AG09319 (cell line): ENCODE measurements around the gene ZCCHC2.

ENCODE experiments used
- DNase-seq: peaks from one replicate; pipeline ENCODE4 v3.0.0-alpha.2; 2010; ENCODE audit warnings: low read depth; ENCODE audit errors: extremely low read depth
- TF ChIP-seq, protein P1 (sequence below): IDR thresholded peaks from 2 replicates; pipeline ENCODE4 v1.5.1; 2011; ENCODE audit warnings: low read depth, mild to moderate bottlenecking, inconsistent platforms, low read length, moderate library complexity

ZCCHC2 gene

DNA sequence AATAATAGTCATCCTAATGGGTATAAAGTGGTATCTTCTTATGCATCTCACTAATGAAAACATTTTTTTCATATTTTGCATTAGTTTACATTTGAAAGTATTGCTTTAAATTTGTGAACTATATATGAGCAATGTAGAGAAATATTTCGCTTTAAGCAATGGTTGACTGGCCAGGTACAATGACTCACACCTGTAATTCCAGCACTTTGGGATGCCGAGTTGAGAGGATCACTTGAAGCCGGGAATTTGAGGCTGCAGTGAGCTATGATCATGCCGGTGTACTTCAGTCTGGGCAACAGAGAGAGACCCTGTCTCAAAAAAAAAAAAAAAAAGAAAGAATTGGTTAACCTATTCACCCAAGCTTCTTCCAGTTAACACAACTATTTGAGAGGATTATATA is 15.1 kb downstream of the ZCCHC2 start:
- TF ChIP-seq, protein P1, sequence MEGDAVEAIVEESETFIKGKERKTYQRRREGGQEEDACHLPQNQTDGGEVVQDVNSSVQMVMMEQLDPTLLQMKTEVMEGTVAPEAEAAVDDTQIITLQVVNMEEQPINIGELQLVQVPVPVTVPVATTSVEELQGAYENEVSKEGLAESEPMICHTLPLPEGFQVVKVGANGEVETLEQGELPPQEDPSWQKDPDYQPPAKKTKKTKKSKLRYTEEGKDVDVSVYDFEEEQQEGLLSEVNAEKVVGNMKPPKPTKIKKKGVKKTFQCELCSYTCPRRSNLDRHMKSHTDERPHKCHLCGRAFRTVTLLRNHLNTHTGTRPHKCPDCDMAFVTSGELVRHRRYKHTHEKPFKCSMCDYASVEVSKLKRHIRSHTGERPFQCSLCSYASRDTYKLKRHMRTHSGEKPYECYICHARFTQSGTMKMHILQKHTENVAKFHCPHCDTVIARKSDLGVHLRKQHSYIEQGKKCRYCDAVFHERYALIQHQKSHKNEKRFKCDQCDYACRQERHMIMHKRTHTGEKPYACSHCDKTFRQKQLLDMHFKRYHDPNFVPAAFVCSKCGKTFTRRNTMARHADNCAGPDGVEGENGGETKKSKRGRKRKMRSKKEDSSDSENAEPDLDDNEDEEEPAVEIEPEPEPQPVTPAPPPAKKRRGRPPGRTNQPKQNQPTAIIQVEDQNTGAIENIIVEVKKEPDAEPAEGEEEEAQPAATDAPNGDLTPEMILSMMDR, result no peak
- DNase-seq, result no peak

DNA sequence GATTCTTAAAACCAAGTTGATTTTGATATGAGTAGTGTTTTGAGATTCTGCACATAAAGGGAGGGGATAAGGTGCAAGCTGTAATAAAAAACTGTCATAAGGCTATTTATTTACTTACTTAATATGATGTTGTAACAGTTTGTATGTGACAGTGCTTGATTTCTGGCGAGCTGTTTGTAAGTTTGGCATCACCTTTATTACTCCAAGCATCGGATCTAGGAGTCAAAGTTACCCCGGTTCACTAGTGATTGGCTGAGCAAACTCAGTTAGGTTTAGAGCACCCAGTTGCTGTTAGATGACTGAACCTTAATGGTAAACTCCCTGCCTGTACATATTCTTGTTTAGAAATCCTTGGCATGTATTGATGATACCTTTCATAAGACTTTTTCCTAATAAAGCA is 16.1 kb downstream of the ZCCHC2 start:
- TF ChIP-seq, protein P1, result no peak
- DNase-seq, result no peak

- TF ChIP-seq, protein P1, result no peak
- DNase-seq, result no peak
These were observed 16.7 kb downstream of the ZCCHC2 start for GRCh38 chr18:62539284-62540165.

GRCh38 chr18:62543021-62543420 is 20.2 kb downstream of the ZCCHC2 start:
- TF ChIP-seq, protein P1, result no peak
- no peak for DNase-seq

DNA sequence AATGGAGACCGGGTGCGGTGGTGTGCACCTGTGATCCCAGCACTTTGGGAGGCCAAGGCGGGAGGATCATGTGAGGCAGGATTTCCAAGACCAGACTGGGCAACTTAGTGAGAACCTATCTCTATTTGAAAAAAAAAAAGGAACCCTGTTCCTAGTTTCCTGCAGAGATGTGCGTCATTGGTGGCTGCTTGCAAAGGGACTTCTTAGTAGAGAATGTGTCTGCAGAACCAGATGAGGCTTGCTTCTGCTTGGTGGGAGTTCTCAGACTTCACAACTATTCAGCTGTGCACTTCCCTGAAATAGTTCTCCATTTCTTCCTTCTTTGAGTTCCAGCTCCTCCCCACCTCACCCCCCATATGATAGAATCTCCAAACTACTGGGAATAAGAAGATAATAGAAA is 22.3 kb downstream of the ZCCHC2 start:
- DNase-seq, result no peak
- TF ChIP-seq, protein P1, result no peak

DNA sequence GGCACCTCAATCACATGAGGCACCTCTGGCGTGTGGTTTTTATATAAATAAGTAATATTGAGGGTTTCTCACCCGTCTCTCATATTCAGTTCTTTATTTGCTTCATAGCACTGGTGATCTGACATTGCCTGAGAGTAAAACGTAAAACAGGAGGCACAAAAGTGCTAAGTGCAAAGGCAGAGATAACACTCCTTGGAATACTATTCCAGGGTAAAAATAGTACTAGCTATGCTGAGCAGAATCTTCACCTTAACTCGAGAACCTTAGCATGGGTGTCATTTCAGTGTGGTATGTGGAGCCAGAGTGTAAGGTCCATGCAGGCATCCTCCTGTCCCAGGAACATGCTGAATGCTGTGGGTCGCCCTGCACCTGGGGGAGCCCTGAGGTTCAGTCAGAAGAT is 26.9 kb downstream of the ZCCHC2 start:
- no peak for DNase-seq
- TF ChIP-seq, protein P1, result no peak

- TF ChIP-seq, protein P1, result no peak
- DNase-seq, result no peak
These were observed 27.9 kb downstream of the ZCCHC2 start for GRCh38 chr18:62550746-62551145.
